ENCODE measurements around the gene CCDC85C. TPM values are rescaled to one million over a fixed set of nuclear protein-coding genes. Genes with fewer than 3 reads are reported as not detected.

CCDC85C gene
- total and polyA plus RNA-seq, 2 of the 8 experiments (the other 6 are each of a cell fraction or from before 2014, with no cell fraction given) = 16.8 to 35.8 TPM

GRCh38 chr14:99537399-99537798 lies 66.6 kb downstream of the CCDC85C start:
- no peak for FAIRE-seq
- no peak overlapping the region for H3K4me2 ChIP-seq (ENCODE audit: insufficient read depth in 1 of 2, low read depth in 2 of 2, low read length in 2 of 2)
- no peak overlapping the region for H3K14ac ChIP-seq (ENCODE audit: insufficient read length)
- H2BK120ac ChIP-seq (replicated peaks; ENCODE audit: low read depth, low read length) = no peak overlapping the region
- H3K79me1 ChIP-seq (ENCODE audit: low read depth, low read length) = peaks cover 28% of the 10 kb centered on the region
- H2BK12ac ChIP-seq (ENCODE audit: low read depth, low read length) = peak overlapping the region; percentile 92
- H4K5ac ChIP-seq (ENCODE audit: insufficient read length, low read depth, low read length) = no peak overlapping the region
- H3K79me2 ChIP-seq (ENCODE audit: control insufficient read depth in 1 of 2, insufficient read depth in 2 of 2, low read length in 2 of 2) = peaks cover 0 to 47% of the 10 kb centered on the region in 2 experiments; a peak in 1 of 4 replicates
- H4K8ac ChIP-seq (ENCODE audit: extremely low read depth, insufficient read depth, low read length) = no peak overlapping the region
- H3K9ac ChIP-seq (replicated peaks in 1 of 4; ENCODE audit: extremely low read depth in 1 of 4, low read depth in 3 of 4, low read length in 3 of 4) = no peak overlapping the region
- H3K4me3 ChIP-seq (ENCODE audit: extremely low read depth in 1 of 4, insufficient read depth in 2 of 4, low read depth in 3 of 4, low read length in 4 of 4) = no peak overlapping the region
- H2BK15ac ChIP-seq (ENCODE audit: low read length) = peak overlapping the region; percentile 97; the same call in 1 of the 2 replicates
- H3K27ac ChIP-seq (ENCODE audit: low read depth, low read length) = no peak overlapping the region
- H2AK5ac ChIP-seq (ENCODE audit: low read depth, low read length) = peak overlapping the region; percentile 98; the same call in 1 of the 2 replicates
- H3K4ac ChIP-seq (replicated peaks; ENCODE audit: insufficient read length, low read depth, low read length) = peak overlapping the region; percentile 66
- H3K18ac ChIP-seq (ENCODE audit: extremely low read depth, low read length) = peak overlapping the region; percentile 75
- H2BK5ac ChIP-seq (ENCODE audit: low read depth, low read length) = peak overlapping the region; percentile 66
- no peak overlapping the region for H2BK20ac ChIP-seq (ENCODE audit: low read length)
- WGBS, 2 experiments (ENCODE audit: extremely low coverage in 1 of 2, insufficient coverage in 1 of 2, insufficient read length in 1 of 2, insufficient replicate concordance in 2 of 2, low coverage in 1 of 2, low lambda C conversion rate in 2 of 2, missing lambda C conversion rate in 1 of 2) = 70% methylated on average over 5 of the region's 6 CpGs; no CpG with 5 or more reads in 1 of the 2 experiments
- H3K9me3 ChIP-seq (ENCODE audit: insufficient read depth in 2 of 2, low read depth in 1 of 2, low read length in 1 of 2) = no peaks in the 10 kb centered on the region
- H4K91ac ChIP-seq (replicated peaks; ENCODE audit: insufficient read length, low read length) = peak overlapping the region; percentile 86
- peaks cover 7 to 15% of the 10 kb centered on the region in 2 experiments for H4K20me1 ChIP-seq (replicated peaks in 1 of 2; ENCODE audit: control insufficient read depth in 1 of 2, insufficient read depth in 2 of 2, low read length in 2 of 2)
- H3K56ac ChIP-seq (replicated peaks; ENCODE audit: insufficient read length, low read depth, low read length) = no peak overlapping the region
- H3K36me3 ChIP-seq (ENCODE audit: control insufficient read depth in 2 of 4, insufficient read depth in 4 of 4, low read length in 3 of 4) = no peaks in the 10 kb centered on the region
- H3K23ac ChIP-seq (ENCODE audit: insufficient read length) = no peak overlapping the region
- no peak overlapping the region for H2AFZ ChIP-seq (ENCODE audit: low read length)
- no peaks in the 10 kb centered on the region for H3K27me3 ChIP-seq (replicated peaks in 1 of 4; ENCODE audit: control insufficient read depth in 3 of 4, extremely low read depth in 1 of 4, insufficient read depth in 3 of 4, low read length in 3 of 4)
- POLR2A ChIA-PET (ENCODE audit: partially characterized antibody) = interaction anchor here (1.1 kb wide), 1 partner anchor 24 kb away, joined by 3 read pairs; no protein-coding TSS in a partner anchor
- no peaks in the 10 kb centered on the region for H3K23me2 ChIP-seq (ENCODE audit: low read depth, low read length)
- peaks cover 0 to 38% (median 20%) of the 10 kb centered on the region in 4 experiments; a peak in 6 of 7 replicates for H3K4me1 ChIP-seq (replicated peaks in 1 of 4; ENCODE audit: control insufficient read depth in 3 of 4, insufficient read depth in 4 of 4, low read length in 3 of 4)
- DNase-seq (ENCODE audit: low read depth in 1 of 2, low spot score in 2 of 2) = no peak
- CTCF ChIA-PET (ENCODE audit: partially characterized antibody) = interaction anchor here (0.8 to 6.2 kb wide), 15 partner anchors 9 to 150 kb away, joined by 3 to 40 read pairs (median 5); no protein-coding TSS in a partner anchor
- TF ChIP-seq RFX5 (IDR thresholded peaks at IDR 0.05; ENCODE audit: borderline replicate concordance, low read depth, low read length) (no peak), TCF12 (IDR thresholded peaks at IDR 0.05; ENCODE audit: low read depth, low read length) (no peak), KDM4A (IDR thresholded peaks at IDR 0.05; ENCODE audit: low read depth, low read length, severe bottlenecking) (no peak), EGR1 (IDR thresholded peaks at IDR 0.05; ENCODE audit: borderline replicate concordance, low read depth, low read length) (no peak), POLR2AphosphoS5 (IDR thresholded peaks at IDR 0.05; ENCODE audit: low read depth, low read length) (no peak), EP300 (IDR thresholded peaks at IDR 0.05; ENCODE audit: borderline replicate concordance in 1 of 2, low read depth in 2 of 2, low read length in 2 of 2) (no peak), JUND (IDR thresholded peaks at IDR 0.05; ENCODE audit: low read length) (peak; percentile 86), CTBP2 (IDR thresholded peaks at IDR 0.05; ENCODE audit: borderline replicate concordance, insufficient read depth, insufficient read length, low read length) (no peak), TEAD4 (IDR thresholded peaks at IDR 0.05; ENCODE audit: low read depth, low read length) (peak; percentile 87), EZH2 (IDR thresholded peaks at IDR 0.05; ENCODE audit: low read depth, low read length, severe bottlenecking) (no peak)

Measured in H1 (cell line).